ENCODE results near the gene AMER3. TPM values are rescaled to one million over a fixed set of nuclear protein-coding genes. Genes with fewer than 3 reads are reported as not detected.

Gene AMER3
- total and polyA plus RNA-seq, 2 experiments from 2014 or later: 0.05 to 0.49 TPM

- no peak for ATAC-seq
- Histone ChIP-seq H3K9me2 (ENCODE audit: insufficient read depth) (no peaks in the 10 kb centered on the region), H2AFZ (no peak overlapping the region), H3K4me3 (no peak overlapping the region), H3K36me3 (ENCODE audit: insufficient read depth) (no peaks in the 10 kb centered on the region), H3K4me1 (ENCODE audit: insufficient read depth) (no peaks in the 10 kb centered on the region; the same call in 1 of the 2 replicates), H3K4me2 (no peak overlapping the region), H3F3A (replicated peaks; ENCODE audit: low read depth) (no peaks in the 10 kb centered on the region), H4K20me1 (replicated peaks; ENCODE audit: insufficient read depth) (no peaks in the 10 kb centered on the region), H3K27me3 (ENCODE audit: insufficient read depth) (no peaks in the 10 kb centered on the region), H3K27ac (ENCODE audit: low read depth) (no peak overlapping the region), H3K79me2 (replicated peaks; ENCODE audit: insufficient read depth) (no peaks in the 10 kb centered on the region)
- no peaks in the 10 kb centered on the region; the same call in 1 of the 3 replicates for H3K9me3 Mint-ChIP-seq
- peaks cover 7% of the 10 kb centered on the region for H3K4me1 Mint-ChIP-seq
- no peak overlapping the region; the same call in 2 of the 3 replicates for H3K4me3 Mint-ChIP-seq
- H3K27ac Mint-ChIP-seq: no peak overlapping the region
- peaks cover 1% of the 10 kb centered on the region for H3K27me3 Mint-ChIP-seq (ENCODE audit: insufficient read depth, low read depth, poor library complexity)
- no peak for DNase-seq (ENCODE audit: low spot score)
- no peaks in the 10 kb centered on the region; the same call in 2 of the 3 replicates for H3K36me3 Mint-ChIP-seq (ENCODE audit: low read depth)
- TF ChIP-seq ZNF114 (CRISPR knock-in tag; IDR thresholded peaks at IDR 0.05) (no peak), ZNF331 (CRISPR knock-in tag; IDR thresholded peaks at IDR 0.05; ENCODE audit: low read depth) (no peak), CTCF (conservative IDR thresholded peaks at IDR 0.05; ENCODE audit: low read depth in 2 of 2) (no peak), ZNF462 (CRISPR knock-in tag; IDR thresholded peaks at IDR 0.05) (no peak), EZH2phosphoT487 (IDR thresholded peaks at IDR 0.05; ENCODE audit: unreplicated experiment) (no peak), CREB1 (CRISPR knock-in tag; IDR thresholded peaks at IDR 0.05; ENCODE audit: low read depth) (no peak), REST (IDR thresholded peaks at IDR 0.05; ENCODE audit: unreplicated experiment) (no peak), NANOG (IDR thresholded peaks at IDR 0.05; ENCODE audit: borderline replicate concordance) (no peak), JUNB (IDR thresholded peaks at IDR 0.05; ENCODE audit: unreplicated experiment) (no peak), ETS1 (IDR thresholded peaks at IDR 0.05) (no peak)
These were observed 53.3 kb downstream of the AMER3 start for GRCh38 chr2:130808482-130809268.
